HepG2 (cell line): Measurements from ENCODE around the gene HTRA2.

Experiments used
- CTCF ChIP-seq: sonication (generic); formaldehyde crosslinking; IDR thresholded peaks from 2 replicates; pipeline ENCODE4 v1.5.0; 2020; ENCODE audit warnings: mild to moderate bottlenecking, missing genetic modification reagents, moderate library complexity
- FOSL2 ChIP-seq: sonication (generic); formaldehyde crosslinking; IDR thresholded peaks from 2 replicates; pipeline ENCODE4 v1.4.0; 2020; ENCODE audit warnings: missing genetic modification reagents
- JUNB ChIP-seq: sonication (generic); formaldehyde crosslinking; IDR thresholded peaks from 2 replicates; pipeline ENCODE4 v1.8.0; 2022; ENCODE audit warnings: missing genetic modification reagents, mild to moderate bottlenecking, borderline replicate concordance
- MTA1 ChIP-seq: sonication (generic); formaldehyde crosslinking; IDR thresholded peaks from 2 replicates; pipeline ENCODE4 v1.4.0; 2020; ENCODE audit warnings: missing genetic modification reagents, mild to moderate bottlenecking, borderline replicate concordance
- MXI1 ChIP-seq: IDR thresholded peaks from 3 replicates; pipeline ENCODE4 v1.6.1; 2012; ENCODE audit warnings: low read depth, low read length, inconsistent platforms, borderline replicate concordance
- NR2C2 ChIP-seq: sonication (generic); formaldehyde crosslinking; IDR thresholded peaks from 2 replicates; pipeline ENCODE4 v1.4.0; 2020; ENCODE audit warnings: missing genetic modification reagents, mild to moderate bottlenecking, moderate library complexity, borderline replicate concordance
- NRL ChIP-seq: sonication (generic); formaldehyde crosslinking; IDR thresholded peaks from 2 replicates; pipeline ENCODE4 v1.5.0; 2020; ENCODE audit warnings: missing genetic modification reagents, mild to moderate bottlenecking, moderate library complexity, borderline replicate concordance
- PTBP1 ChIP-seq: fragments of 200-400 bp; formaldehyde crosslinking; IDR thresholded peaks from 2 replicates; pipeline ENCODE4 v1.6.1; 2018; ENCODE audit warnings: low read length, low read depth; ENCODE audit not compliant: poor library complexity, severe bottlenecking
- XBP1 ChIP-seq: sonication (generic); formaldehyde crosslinking; IDR thresholded peaks from 2 replicates; pipeline ENCODE4 v1.5.0; 2020; ENCODE audit warnings: missing genetic modification reagents
- ZNF3 ChIP-seq: IDR thresholded peaks from 2 replicates; pipeline ENCODE4 v1.7.0; 2017; ENCODE audit warnings: inconsistent platforms
- TF ChIP-seq, protein P1 (sequence below): sonication (generic); formaldehyde crosslinking; IDR thresholded peaks from 2 replicates; pipeline ENCODE4 v1.5.1; 2020; ENCODE audit warnings: mild to moderate bottlenecking, missing genetic modification reagents

GRCh38 chr2:74578408-74578807, 48.7 kb downstream of the HTRA2 start:
- TF ChIP-seq MXI1 (no peak), XBP1 (CRISPR knock-in tag) (no peak), NR2C2 (CRISPR knock-in tag) (no peak), PTBP1 (no peak), CTCF (CRISPR knock-in tag) (no peak), ZNF3 (CRISPR knock-in tag) (no peak), NRL (no peak), JUNB (no peak), FOSL2 (CRISPR knock-in tag) (no peak), MTA1 (CRISPR knock-in tag) (no peak)
- TF ChIP-seq, protein P1, sequence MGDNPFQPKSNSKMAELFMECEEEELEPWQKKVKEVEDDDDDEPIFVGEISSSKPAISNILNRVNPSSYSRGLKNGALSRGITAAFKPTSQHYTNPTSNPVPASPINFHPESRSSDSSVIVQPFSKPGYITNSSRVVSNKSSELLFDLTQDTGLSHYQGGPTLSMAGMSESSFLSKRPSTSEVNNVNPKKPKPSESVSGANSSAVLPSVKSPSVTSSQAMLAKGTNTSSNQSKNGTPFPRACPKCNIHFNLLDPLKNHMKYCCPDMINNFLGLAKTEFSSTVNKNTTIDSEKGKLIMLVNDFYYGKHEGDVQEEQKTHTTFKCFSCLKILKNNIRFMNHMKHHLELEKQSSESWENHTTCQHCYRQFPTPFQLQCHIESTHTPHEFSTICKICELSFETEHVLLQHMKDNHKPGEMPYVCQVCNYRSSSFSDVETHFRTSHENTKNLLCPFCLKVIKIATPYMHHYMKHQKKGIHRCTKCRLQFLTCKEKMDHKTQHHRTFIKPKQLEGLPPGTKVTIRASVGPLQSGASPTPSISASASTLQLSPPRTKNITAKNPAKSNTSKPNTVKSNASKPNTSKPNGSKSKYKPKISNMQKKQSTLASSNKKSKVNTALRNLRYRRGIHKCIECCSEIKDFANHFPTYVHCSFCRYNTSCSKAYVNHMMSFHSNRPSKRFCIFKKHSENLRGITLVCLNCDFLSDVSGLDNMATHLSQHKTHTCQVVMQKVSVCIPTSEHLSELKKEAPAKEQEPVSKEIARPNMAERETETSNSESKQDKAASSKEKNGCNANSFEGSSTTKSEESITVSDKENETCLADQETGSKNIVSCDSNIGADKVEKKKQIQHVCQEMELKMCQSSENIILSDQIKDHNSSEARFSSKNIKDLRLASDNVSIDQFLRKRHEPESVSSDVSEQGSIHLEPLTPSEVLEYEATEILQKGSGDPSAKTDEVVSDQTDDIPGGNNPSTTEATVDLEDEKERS (CRISPR knock-in tag) = no peak
